ENCODE measurements around the gene CYTH1.

CYTH1 gene

DNA sequence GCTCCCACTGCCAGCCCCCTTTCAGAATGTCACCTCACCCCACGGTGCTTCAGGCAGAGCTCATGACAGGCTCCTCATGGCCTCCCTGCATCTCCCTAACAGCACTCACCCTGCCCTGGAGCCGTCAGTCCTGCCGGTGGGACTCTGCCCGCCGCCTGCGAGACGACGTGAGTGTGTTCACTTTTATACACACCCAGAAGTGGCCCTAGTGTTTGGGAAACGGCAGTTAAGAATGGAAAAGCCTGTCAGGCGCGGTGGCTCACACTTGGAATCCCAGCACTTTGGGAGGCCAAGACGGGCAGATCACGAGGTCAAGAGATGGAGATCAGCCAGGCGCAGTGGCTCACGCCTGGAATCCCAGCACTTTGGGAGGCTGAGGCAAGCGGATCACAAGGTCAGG, 12.3 kb upstream of the CYTH1 start:
- Histone ChIP-seq H3K36me3 (peaks cover 62% of the 10 kb centered on the region), H3K4me3 (ENCODE audit: low read depth, low read length) (no peak overlapping the region), H3K27me3 (no peaks in the 10 kb centered on the region), H3K4me1 (no peaks in the 10 kb centered on the region; the same call in 1 of the 2 replicates), H3K9me3 (no peaks in the 10 kb centered on the region)
- TF ChIP-seq, protein P1, sequence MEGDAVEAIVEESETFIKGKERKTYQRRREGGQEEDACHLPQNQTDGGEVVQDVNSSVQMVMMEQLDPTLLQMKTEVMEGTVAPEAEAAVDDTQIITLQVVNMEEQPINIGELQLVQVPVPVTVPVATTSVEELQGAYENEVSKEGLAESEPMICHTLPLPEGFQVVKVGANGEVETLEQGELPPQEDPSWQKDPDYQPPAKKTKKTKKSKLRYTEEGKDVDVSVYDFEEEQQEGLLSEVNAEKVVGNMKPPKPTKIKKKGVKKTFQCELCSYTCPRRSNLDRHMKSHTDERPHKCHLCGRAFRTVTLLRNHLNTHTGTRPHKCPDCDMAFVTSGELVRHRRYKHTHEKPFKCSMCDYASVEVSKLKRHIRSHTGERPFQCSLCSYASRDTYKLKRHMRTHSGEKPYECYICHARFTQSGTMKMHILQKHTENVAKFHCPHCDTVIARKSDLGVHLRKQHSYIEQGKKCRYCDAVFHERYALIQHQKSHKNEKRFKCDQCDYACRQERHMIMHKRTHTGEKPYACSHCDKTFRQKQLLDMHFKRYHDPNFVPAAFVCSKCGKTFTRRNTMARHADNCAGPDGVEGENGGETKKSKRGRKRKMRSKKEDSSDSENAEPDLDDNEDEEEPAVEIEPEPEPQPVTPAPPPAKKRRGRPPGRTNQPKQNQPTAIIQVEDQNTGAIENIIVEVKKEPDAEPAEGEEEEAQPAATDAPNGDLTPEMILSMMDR (IDR thresholded peaks at IDR 0.05; ENCODE audit: low read depth, low read length) = no peak
- DNase-seq = no peak

DNA sequence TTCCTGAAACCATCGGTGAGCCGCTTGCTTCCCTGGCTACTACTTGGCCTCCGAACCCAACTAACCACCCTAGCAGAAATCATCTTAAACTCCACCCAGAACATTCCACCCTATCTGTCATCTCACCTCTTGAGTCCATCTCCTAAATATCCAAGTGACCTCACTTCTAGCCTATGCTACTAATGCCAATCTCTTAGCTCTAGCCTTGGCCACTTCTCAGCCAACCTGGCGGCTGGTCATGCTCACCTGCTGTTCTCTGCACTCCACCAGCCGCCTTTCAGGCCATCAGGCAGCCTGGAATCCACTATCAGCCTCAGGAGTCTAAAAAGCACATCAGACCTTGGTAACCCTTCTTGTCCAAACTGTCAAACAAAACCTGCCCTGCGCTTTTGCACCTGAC, 11.9 kb upstream of the CYTH1 start:
- no peaks in the 10 kb centered on the region for H3K9me3 ChIP-seq
- peaks cover 58% of the 10 kb centered on the region for H3K36me3 ChIP-seq
- H3K27me3 ChIP-seq = no peaks in the 10 kb centered on the region
- DNase-seq = no peak
- no peak overlapping the region for H3K4me3 ChIP-seq (ENCODE audit: low read depth, low read length)
- H3K4me1 ChIP-seq = no peaks in the 10 kb centered on the region; the same call in 1 of the 2 replicates
- TF ChIP-seq, protein P1 (IDR thresholded peaks at IDR 0.05; ENCODE audit: low read depth, low read length) = no peak

DNA sequence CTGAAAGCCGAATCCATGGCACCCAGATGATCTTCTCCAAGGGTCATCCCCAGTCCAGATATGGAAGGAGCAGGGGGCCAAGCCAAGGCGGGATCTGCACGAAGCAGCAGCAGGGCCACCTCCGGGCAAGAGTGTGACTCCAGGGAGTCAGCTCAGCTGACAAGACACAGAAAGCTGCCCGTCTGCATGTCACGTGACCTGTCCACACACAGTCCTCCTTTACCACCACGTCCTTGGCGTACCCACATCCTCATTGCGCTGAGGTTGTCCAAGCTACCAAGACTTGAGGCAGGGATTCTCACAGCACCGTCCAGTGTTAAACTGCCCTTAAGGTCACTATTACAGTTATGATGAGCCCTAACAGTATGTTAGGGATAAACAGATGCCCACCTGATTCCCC, 11.3 kb upstream of the CYTH1 start:
- TF ChIP-seq, protein P1 (IDR thresholded peaks at IDR 0.05; ENCODE audit: low read depth, low read length) = no peak
- Histone ChIP-seq H3K36me3 (peaks cover 52% of the 10 kb centered on the region), H3K27me3 (no peaks in the 10 kb centered on the region), H3K4me1 (no peaks in the 10 kb centered on the region; the same call in 1 of the 2 replicates), H3K9me3 (no peaks in the 10 kb centered on the region), H3K4me3 (ENCODE audit: low read depth, low read length) (no peak overlapping the region)
- no peak for DNase-seq

DNA sequence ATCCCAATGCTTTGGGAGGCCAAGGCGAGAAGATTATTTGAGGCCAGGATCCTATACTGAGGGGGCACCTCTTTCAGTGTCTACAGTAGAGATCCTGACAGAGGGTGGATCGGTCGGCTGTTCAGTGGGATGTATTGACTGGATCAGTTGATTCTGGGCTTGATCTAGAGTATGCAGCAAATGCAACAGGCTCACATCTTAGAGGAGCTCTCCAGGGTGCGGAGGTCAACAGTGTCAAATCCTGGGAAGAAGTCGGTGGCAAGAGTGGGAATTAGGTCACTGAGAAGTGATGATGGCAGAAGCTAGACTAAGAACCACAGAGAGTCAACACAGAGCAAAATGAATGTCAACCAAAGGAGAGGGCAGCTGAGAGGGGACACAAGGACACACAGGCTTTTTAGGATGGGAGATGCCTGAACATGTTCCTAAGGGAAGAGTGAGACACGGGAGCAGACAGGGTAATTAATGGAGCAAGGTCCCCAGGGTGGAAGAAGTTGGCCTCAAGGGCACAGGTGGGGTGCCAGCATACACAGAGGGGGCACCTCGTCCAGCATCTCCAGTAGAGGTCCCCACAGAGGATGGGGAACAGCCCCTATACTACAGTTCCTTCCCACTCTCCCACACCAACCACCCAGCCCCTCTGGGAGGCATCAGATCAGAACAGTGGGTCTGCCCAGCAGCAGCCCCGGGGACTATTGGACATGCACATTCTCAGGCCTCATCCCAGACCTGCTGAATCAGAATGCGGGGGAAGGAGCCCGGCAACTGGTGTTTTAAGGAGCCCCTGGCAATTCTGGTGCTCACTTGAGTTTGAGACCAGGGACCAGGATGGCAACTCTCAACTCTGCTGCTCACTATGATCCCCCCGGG, 10.0 kb upstream of the CYTH1 start:
- H3K4me3 ChIP-seq (ENCODE audit: low read depth, low read length) = no peak overlapping the region
- H3K36me3 ChIP-seq = peaks cover 39% of the 10 kb centered on the region
- H3K27me3 ChIP-seq = no peaks in the 10 kb centered on the region
- TF ChIP-seq, protein P1 (IDR thresholded peaks at IDR 0.05; ENCODE audit: low read depth, low read length) = no peak
- no peak for DNase-seq
- no peaks in the 10 kb centered on the region for H3K9me3 ChIP-seq
- no peaks in the 10 kb centered on the region; the same call in 1 of the 2 replicates for H3K4me1 ChIP-seq

DNA sequence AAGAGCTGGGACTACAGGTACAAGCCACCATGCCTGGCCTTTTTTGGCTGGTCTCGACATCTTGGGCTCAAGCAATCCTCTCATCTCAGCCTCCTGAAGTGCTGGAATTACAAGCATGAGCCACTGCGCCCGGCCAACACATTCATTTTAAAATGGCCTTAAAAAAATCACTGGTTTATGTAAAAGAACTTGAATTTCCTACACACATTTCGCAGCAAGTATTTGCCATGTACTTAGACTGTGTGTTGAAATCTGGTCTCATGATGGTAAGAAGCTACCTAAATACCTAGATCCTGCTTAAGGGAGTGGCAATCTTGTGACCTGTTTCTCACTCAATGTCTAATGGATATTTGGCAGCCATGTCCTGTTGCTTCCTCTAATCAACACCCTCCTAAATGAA, 8.5 kb upstream of the CYTH1 start:
- H3K36me3 ChIP-seq = peaks cover 24% of the 10 kb centered on the region
- TF ChIP-seq, protein P1 (IDR thresholded peaks at IDR 0.05; ENCODE audit: low read depth, low read length) = no peak
- DNase-seq = no peak
- H3K4me3 ChIP-seq (ENCODE audit: low read depth, low read length) = no peak overlapping the region
- H3K27me3 ChIP-seq = no peaks in the 10 kb centered on the region
- no peaks in the 10 kb centered on the region for H3K9me3 ChIP-seq
- no peaks in the 10 kb centered on the region; the same call in 1 of the 2 replicates for H3K4me1 ChIP-seq

DNA sequence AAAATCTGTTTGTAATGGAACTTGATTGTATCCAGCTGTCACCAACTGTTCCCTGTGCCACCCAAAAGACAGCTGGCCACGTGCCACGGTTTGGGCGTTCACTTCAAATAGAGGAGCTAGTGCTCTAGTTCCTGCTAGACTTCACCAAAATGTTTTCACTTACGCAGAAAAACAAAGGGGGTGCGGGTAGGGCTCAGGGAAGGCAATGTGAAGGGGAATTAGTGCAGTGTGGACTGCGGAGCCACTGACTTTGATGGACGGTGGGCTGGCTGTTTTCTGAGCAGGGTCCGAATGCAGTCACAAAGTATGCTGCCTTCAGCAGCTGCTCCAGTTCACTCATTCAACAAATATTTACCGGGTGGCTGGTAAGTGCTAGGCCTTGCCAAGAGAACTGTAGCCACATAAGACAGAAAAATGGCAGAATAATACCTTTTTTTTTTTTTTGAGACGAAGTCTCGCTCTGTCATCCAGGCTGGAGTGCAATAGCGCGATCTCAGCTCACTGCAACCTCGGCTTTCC, 7.6 kb upstream of the CYTH1 start:
- Histone ChIP-seq H3K4me1 (no peaks in the 10 kb centered on the region; the same call in 1 of the 2 replicates), H3K4me3 (ENCODE audit: low read depth, low read length) (no peak overlapping the region), H3K27me3 (no peaks in the 10 kb centered on the region), H3K36me3 (peaks cover 20% of the 10 kb centered on the region), H3K9me3 (no peaks in the 10 kb centered on the region)
- no peak for DNase-seq
- TF ChIP-seq, protein P1 (IDR thresholded peaks at IDR 0.05; ENCODE audit: low read depth, low read length) = no peak
